Stimulated activated naive CD8-positive, alpha-beta T cell treated with anti-CD3 and anti-CD28 coated beads, Interleukin-15, Interleukin-2, amounts not matched to agents 100 ng/mL and 50 ng/mL, for 24 hours (primary cell): ENCODE data around the gene LGR4.

ENCODE experiments used
- H3K27ac Mint-ChIP-seq: one replicate; pipeline ENCODE4 v1.8.0; 2021; ENCODE audit warnings: mild to moderate bottlenecking, mixed read lengths
- H3K27me3 Mint-ChIP-seq: one replicate; pipeline ENCODE4 v1.8.0; 2021; ENCODE audit warnings: mixed read lengths
- H3K36me3 Mint-ChIP-seq: one replicate; pipeline ENCODE4 v1.8.0; 2021; ENCODE audit warnings: low read depth, mixed read lengths
- H3K4me1 Mint-ChIP-seq: one replicate; pipeline ENCODE4 v1.8.0; 2021; ENCODE audit warnings: low read depth, mixed read lengths
- H3K4me3 Mint-ChIP-seq: one replicate; pipeline ENCODE4 v1.8.0; 2021; ENCODE audit warnings: mild to moderate bottlenecking, mixed read lengths
- H3K9me3 Mint-ChIP-seq: one replicate; pipeline ENCODE4 v1.8.0; 2021; ENCODE audit warnings: mixed read lengths

The LGR4 gene

GRCh38 chr11:27396259-27396839, 76.2 kb downstream of the LGR4 start:
- Mint-ChIP-seq H3K27ac (no peak overlapping the region), H3K4me3 (no peak overlapping the region), H3K27me3 (no peaks in the 10 kb centered on the region), H3K9me3 (no peaks in the 10 kb centered on the region), H3K4me1 (no peaks in the 10 kb centered on the region), H3K36me3 (no peaks in the 10 kb centered on the region)

GRCh38 chr11:27395556-27396258, 76.9 kb downstream of the LGR4 start:
- H3K9me3 Mint-ChIP-seq: no peaks in the 10 kb centered on the region
- H3K27ac Mint-ChIP-seq: no peak overlapping the region

GRCh38 chr11:27394781-27395228, 77.8 kb downstream of the LGR4 start:
- Mint-ChIP-seq H3K9me3 (no peaks in the 10 kb centered on the region), H3K27ac (no peak overlapping the region), H3K4me1 (no peaks in the 10 kb centered on the region), H3K4me3 (no peak overlapping the region), H3K27me3 (no peaks in the 10 kb centered on the region), H3K36me3 (no peaks in the 10 kb centered on the region)

More at GRCh38 chr11:27395556-27396258, 76.9 kb downstream of the LGR4 start:
- H3K36me3 Mint-ChIP-seq: no peaks in the 10 kb centered on the region
- no peak overlapping the region for H3K4me3 Mint-ChIP-seq
- H3K4me1 Mint-ChIP-seq: no peaks in the 10 kb centered on the region
- H3K27me3 Mint-ChIP-seq: no peaks in the 10 kb centered on the region

GRCh38 chr11:27392278-27393114, 80.1 kb downstream of the LGR4 start:
- Mint-ChIP-seq H3K4me1 (no peaks in the 10 kb centered on the region), H3K36me3 (no peaks in the 10 kb centered on the region), H3K9me3 (no peaks in the 10 kb centered on the region), H3K4me3 (no peak overlapping the region), H3K27ac (no peak overlapping the region), H3K27me3 (no peaks in the 10 kb centered on the region)

- H3K9me3 Mint-ChIP-seq: no peaks in the 10 kb centered on the region
- no peak overlapping the region for H3K27ac Mint-ChIP-seq
- H3K36me3 Mint-ChIP-seq: no peaks in the 10 kb centered on the region
- H3K4me3 Mint-ChIP-seq: no peak overlapping the region
- no peaks in the 10 kb centered on the region for H3K27me3 Mint-ChIP-seq
- H3K4me1 Mint-ChIP-seq: no peaks in the 10 kb centered on the region
These were observed 81.1 kb downstream of the LGR4 start for GRCh38 chr11:27391331-27392015.

- Mint-ChIP-seq H3K36me3 (no peaks in the 10 kb centered on the region), H3K4me1 (no peaks in the 10 kb centered on the region), H3K27me3 (no peaks in the 10 kb centered on the region), H3K9me3 (no peaks in the 10 kb centered on the region), H3K4me3 (no peak overlapping the region), H3K27ac (no peak overlapping the region)
These were observed 82.0 kb downstream of the LGR4 start for GRCh38 chr11:27390318-27391295.

GRCh38 chr11:27388869-27389268, 83.7 kb downstream of the LGR4 start:
- no peaks in the 10 kb centered on the region for H3K9me3 Mint-ChIP-seq
- no peak overlapping the region for H3K27ac Mint-ChIP-seq
- H3K36me3 Mint-ChIP-seq: no peaks in the 10 kb centered on the region
- peaks cover 4% of the 10 kb centered on the region for H3K27me3 Mint-ChIP-seq
- no peaks in the 10 kb centered on the region for H3K4me1 Mint-ChIP-seq
- H3K4me3 Mint-ChIP-seq: no peak overlapping the region

- Mint-ChIP-seq H3K36me3 (no peaks in the 10 kb centered on the region), H3K4me3 (no peak overlapping the region), H3K9me3 (no peaks in the 10 kb centered on the region), H3K4me1 (no peaks in the 10 kb centered on the region), H3K27ac (no peak overlapping the region), H3K27me3 (peaks cover 4% of the 10 kb centered on the region)
These were observed 84.6 kb downstream of the LGR4 start for GRCh38 chr11:27388001-27388400.

GRCh38 chr11:27387362-27387761, 85.2 kb downstream of the LGR4 start:
- H3K4me1 Mint-ChIP-seq: no peaks in the 10 kb centered on the region
- no peaks in the 10 kb centered on the region for H3K9me3 Mint-ChIP-seq
- no peak overlapping the region for H3K27ac Mint-ChIP-seq
- no peak overlapping the region for H3K4me3 Mint-ChIP-seq
- H3K36me3 Mint-ChIP-seq: no peaks in the 10 kb centered on the region
- peaks cover 4% of the 10 kb centered on the region for H3K27me3 Mint-ChIP-seq

- Mint-ChIP-seq H3K36me3 (no peaks in the 10 kb centered on the region), H3K4me1 (no peaks in the 10 kb centered on the region), H3K27ac (no peak overlapping the region), H3K4me3 (no peak overlapping the region), H3K27me3 (peaks cover 4% of the 10 kb centered on the region), H3K9me3 (no peaks in the 10 kb centered on the region)
These were observed 86.3 kb downstream of the LGR4 start for GRCh38 chr11:27386181-27386845.

GRCh38 chr11:27385245-27385644, 87.3 kb downstream of the LGR4 start:
- Mint-ChIP-seq H3K4me1 (no peaks in the 10 kb centered on the region), H3K27me3 (peaks cover 4% of the 10 kb centered on the region), H3K27ac (no peak overlapping the region), H3K36me3 (no peaks in the 10 kb centered on the region), H3K9me3 (no peaks in the 10 kb centered on the region), H3K4me3 (no peak overlapping the region)

GRCh38 chr11:27384227-27384626, 88.4 kb downstream of the LGR4 start:
- H3K36me3 Mint-ChIP-seq: no peaks in the 10 kb centered on the region
- peaks cover 4% of the 10 kb centered on the region for H3K27me3 Mint-ChIP-seq
- no peaks in the 10 kb centered on the region for H3K9me3 Mint-ChIP-seq
- H3K4me3 Mint-ChIP-seq: no peak overlapping the region
- H3K27ac Mint-ChIP-seq: no peak overlapping the region
- no peaks in the 10 kb centered on the region for H3K4me1 Mint-ChIP-seq

GRCh38 chr11:27383645-27384044, 88.9 kb downstream of the LGR4 start:
- no peak overlapping the region for H3K4me3 Mint-ChIP-seq
- peaks cover 4% of the 10 kb centered on the region for H3K27me3 Mint-ChIP-seq
- H3K9me3 Mint-ChIP-seq: no peaks in the 10 kb centered on the region

More at GRCh38 chr11:27383645-27384044, 88.9 kb downstream of the LGR4 start:
- H3K4me1 Mint-ChIP-seq: no peaks in the 10 kb centered on the region
- H3K36me3 Mint-ChIP-seq: no peaks in the 10 kb centered on the region
- H3K27ac Mint-ChIP-seq: no peak overlapping the region
